ENCODE measurements around the gene AIMP2. TPM values are rescaled to one million over a fixed set of nuclear protein-coding genes. Genes with fewer than 3 reads are reported as not detected.

Gene AIMP2
- total and polyA plus RNA-seq, 2 of the 8 experiments (the other 6 are each of a cell fraction or from before 2014, with no cell fraction given): 85.6 to 99.0 TPM

DNA sequence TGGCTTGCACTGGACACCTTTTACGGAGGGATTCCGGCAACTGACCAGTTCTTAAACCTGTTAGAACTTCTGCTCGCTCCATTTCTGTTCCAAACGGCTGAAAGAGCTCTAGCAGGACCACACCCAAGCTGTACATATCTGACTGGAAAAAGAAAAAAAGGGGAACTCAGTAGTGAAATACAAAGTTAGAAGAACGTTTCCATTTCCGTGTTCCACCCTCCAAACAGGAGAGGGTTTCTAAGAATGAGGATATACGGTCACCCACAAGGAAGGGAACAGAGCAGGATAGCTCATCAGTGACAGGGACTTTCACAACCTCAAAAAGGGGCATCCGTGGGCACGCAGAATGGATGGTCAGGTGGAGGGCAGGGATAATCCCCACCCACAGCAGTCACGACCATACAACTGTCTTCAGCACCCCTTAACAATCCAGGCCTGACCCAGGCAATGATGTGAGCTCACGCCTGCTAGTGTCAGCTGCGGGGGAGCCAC is 17.8 kb downstream of the AIMP2 start:
- H2BK120ac ChIP-seq (replicated peaks; ENCODE audit: low read depth, low read length): no peak overlapping the region
- no peaks in the 10 kb centered on the region for H3K9me3 ChIP-seq (ENCODE audit: insufficient read depth in 2 of 2, low read depth in 1 of 2, low read length in 1 of 2)
- peaks cover 7 to 15% of the 10 kb centered on the region in 2 experiments for H4K20me1 ChIP-seq (replicated peaks in 1 of 2; ENCODE audit: control insufficient read depth in 1 of 2, insufficient read depth in 2 of 2, low read length in 2 of 2)
- DNase-seq (ENCODE audit: low read depth in 1 of 2, low spot score in 2 of 2) (no peak), FAIRE-seq (no peak)
- no peak overlapping the region for H3K4me2 ChIP-seq (ENCODE audit: insufficient read depth in 1 of 2, low read depth in 2 of 2, low read length in 2 of 2)
- no peak overlapping the region for H4K8ac ChIP-seq (ENCODE audit: extremely low read depth, insufficient read depth, low read length)
- H2AFZ ChIP-seq (ENCODE audit: low read length): no peak overlapping the region
- no peak overlapping the region for H3K14ac ChIP-seq (ENCODE audit: insufficient read length)
- H3K56ac ChIP-seq (replicated peaks; ENCODE audit: insufficient read length, low read depth, low read length): no peak overlapping the region
- WGBS, 2 experiments (ENCODE audit: extremely low coverage in 1 of 2, insufficient coverage in 1 of 2, insufficient read length in 1 of 2, insufficient replicate concordance in 2 of 2, low coverage in 1 of 2, low lambda C conversion rate in 2 of 2, missing lambda C conversion rate in 1 of 2): 90% methylated on average over 12 of the region's 12 CpGs; no CpG with 5 or more reads in 1 of the 2 experiments
- H3K9ac ChIP-seq (replicated peaks in 1 of 4; ENCODE audit: extremely low read depth in 1 of 4, low read depth in 3 of 4, low read length in 3 of 4): no peak overlapping the region
- H3K4me3 ChIP-seq (ENCODE audit: extremely low read depth in 1 of 4, insufficient read depth in 2 of 4, low read depth in 3 of 4, low read length in 4 of 4): no peak overlapping the region
- ChIA-PET POLR2A (ENCODE audit: partially characterized antibody) (interaction anchor here (0.6 to 6.7 kb wide), 11 partner anchors 9 to 80 kb away, joined by 3 to 66 read pairs (median 3); partner anchors contain the start of genes AIMP2 and PMS2), CTCF (ENCODE audit: partially characterized antibody) (interaction anchor here (0.6 to 3.7 kb wide), 21 partner anchors 11 to 312 kb away, joined by 3 to 31 read pairs (median 4); partner anchors contain the start of genes AIMP2 and PMS2)
- no peak overlapping the region for H2BK15ac ChIP-seq (ENCODE audit: low read length)
- no peak overlapping the region for H3K27ac ChIP-seq (ENCODE audit: low read depth, low read length)
- no peaks in the 10 kb centered on the region for H3K79me1 ChIP-seq (ENCODE audit: low read depth, low read length)
- no peak overlapping the region for H4K5ac ChIP-seq (ENCODE audit: insufficient read length, low read depth, low read length)
- no peak overlapping the region for H3K23ac ChIP-seq (ENCODE audit: insufficient read length)
- peaks cover 21 to 76% (median 54%) of the 10 kb centered on the region in 4 experiments for H3K36me3 ChIP-seq (ENCODE audit: control insufficient read depth in 2 of 4, insufficient read depth in 4 of 4, low read length in 3 of 4)
- H3K18ac ChIP-seq (ENCODE audit: extremely low read depth, low read length): no peak overlapping the region
- H2BK12ac ChIP-seq (ENCODE audit: low read depth, low read length): no peak overlapping the region
- no peak overlapping the region for H3K4ac ChIP-seq (replicated peaks; ENCODE audit: insufficient read length, low read depth, low read length)
- H2AK5ac ChIP-seq (ENCODE audit: low read depth, low read length): no peak overlapping the region
- H2BK5ac ChIP-seq (ENCODE audit: low read depth, low read length): no peak overlapping the region
- TF ChIP-seq TCF12 (IDR thresholded peaks at IDR 0.05; ENCODE audit: low read depth, low read length) (no peak), CHD2 (IDR thresholded peaks at IDR 0.05; ENCODE audit: low read length) (no peak), TBP (IDR thresholded peaks at IDR 0.05; ENCODE audit: low read depth, low read length) (no peak), RNF2 (IDR thresholded peaks at IDR 0.05; ENCODE audit: borderline replicate concordance, low read depth, low read length, missing control alignments, poor library complexity, severe bottlenecking) (no peak), POLR2A (IDR thresholded peaks at IDR 0.05; ENCODE audit: control extremely low read depth in 1 of 2, low read depth in 2 of 2, low read length in 2 of 2) (no peak), TEAD4 (IDR thresholded peaks at IDR 0.05; ENCODE audit: low read depth, low read length) (no peak)
- H3K79me2 ChIP-seq (ENCODE audit: control insufficient read depth in 1 of 2, insufficient read depth in 2 of 2, low read length in 2 of 2): peaks cover 0 to 3% of the 10 kb centered on the region in 2 experiments; a peak in 2 of 4 replicates
- no peaks in the 10 kb centered on the region for H3K23me2 ChIP-seq (ENCODE audit: low read depth, low read length)
- H3K27me3 ChIP-seq (replicated peaks in 1 of 4; ENCODE audit: control insufficient read depth in 3 of 4, extremely low read depth in 1 of 4, insufficient read depth in 3 of 4, low read length in 3 of 4): no peaks in the 10 kb centered on the region
- H3K4me1 ChIP-seq (replicated peaks in 1 of 4; ENCODE audit: control insufficient read depth in 3 of 4, insufficient read depth in 4 of 4, low read length in 3 of 4): no peaks in the 10 kb centered on the region
- no peak overlapping the region for H4K91ac ChIP-seq (replicated peaks; ENCODE audit: insufficient read length, low read length)
- H2BK20ac ChIP-seq (ENCODE audit: low read length): no peak overlapping the region

All from H1 (cell line).